ENCODE results near the gene MRTFB.

DNA sequence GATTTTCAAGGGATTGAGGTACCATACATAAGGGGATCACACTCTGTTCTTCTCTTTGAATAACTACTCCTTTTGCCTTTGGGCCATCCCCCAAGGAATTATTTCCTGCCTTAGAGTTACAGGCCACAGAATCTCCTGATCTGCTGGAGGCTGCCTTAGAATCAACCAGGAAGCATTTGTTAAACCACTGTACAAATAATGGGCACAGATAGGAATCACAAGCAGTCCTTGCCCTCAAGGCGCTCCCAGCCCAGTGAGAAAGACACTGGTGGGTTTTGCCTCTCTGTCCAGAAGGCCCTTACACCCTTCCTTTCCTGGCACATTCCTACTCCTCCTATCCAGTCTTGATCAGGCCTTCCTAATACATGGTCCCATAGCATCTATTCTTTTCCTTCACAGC is 45.9 kb downstream of the MRTFB start:
- TF ChIP-seq, protein P1, sequence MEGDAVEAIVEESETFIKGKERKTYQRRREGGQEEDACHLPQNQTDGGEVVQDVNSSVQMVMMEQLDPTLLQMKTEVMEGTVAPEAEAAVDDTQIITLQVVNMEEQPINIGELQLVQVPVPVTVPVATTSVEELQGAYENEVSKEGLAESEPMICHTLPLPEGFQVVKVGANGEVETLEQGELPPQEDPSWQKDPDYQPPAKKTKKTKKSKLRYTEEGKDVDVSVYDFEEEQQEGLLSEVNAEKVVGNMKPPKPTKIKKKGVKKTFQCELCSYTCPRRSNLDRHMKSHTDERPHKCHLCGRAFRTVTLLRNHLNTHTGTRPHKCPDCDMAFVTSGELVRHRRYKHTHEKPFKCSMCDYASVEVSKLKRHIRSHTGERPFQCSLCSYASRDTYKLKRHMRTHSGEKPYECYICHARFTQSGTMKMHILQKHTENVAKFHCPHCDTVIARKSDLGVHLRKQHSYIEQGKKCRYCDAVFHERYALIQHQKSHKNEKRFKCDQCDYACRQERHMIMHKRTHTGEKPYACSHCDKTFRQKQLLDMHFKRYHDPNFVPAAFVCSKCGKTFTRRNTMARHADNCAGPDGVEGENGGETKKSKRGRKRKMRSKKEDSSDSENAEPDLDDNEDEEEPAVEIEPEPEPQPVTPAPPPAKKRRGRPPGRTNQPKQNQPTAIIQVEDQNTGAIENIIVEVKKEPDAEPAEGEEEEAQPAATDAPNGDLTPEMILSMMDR (IDR thresholded peaks at IDR 0.05; ENCODE audit: borderline replicate concordance, extremely low read depth, low read length, poor library complexity, severe bottlenecking), result no peak
- no peak for TF ChIP-seq EZH2 (IDR thresholded peaks at IDR 0.05; ENCODE audit: borderline replicate concordance, low read depth, low read length, severe bottlenecking)
